Esophagus muscularis mucosa (tissue), 4 donors: ENCODE results near the gene FOXP2.

ENCODE experiments used
- CTCF ChIP-seq, 3 experiments: fragments of 200-600 bp in 2 of 3; fragments of 450-650 bp in 1 of 3; sonication (generic) in 2 of 3; IDR thresholded peaks; one replicate each; pipeline ENCODE4 v1.5.1; 2017 to 2019; ENCODE audit warnings: antibody characterized with exemption in 3 of 3, mild to moderate bottlenecking in 2 of 3, moderate library complexity in 1 of 3
- EP300 ChIP-seq: sonication (generic); formaldehyde crosslinking; IDR thresholded peaks from one replicate; pipeline ENCODE4 v1.6.1; 2017; ENCODE audit warnings: antibody characterized with exemption
- POLR2A ChIP-seq: fragments of 450-650 bp; IDR thresholded peaks from one replicate; pipeline ENCODE4 v1.6.1; 2017; ENCODE audit warnings: antibody characterized with exemption, moderate library complexity, mild to moderate bottlenecking, low read depth
- POLR2AphosphoS5 ChIP-seq, 2 donors: sonication (generic); formaldehyde crosslinking; IDR thresholded peaks; one replicate each; pipeline ENCODE4 v1.6.1; 2017; ENCODE audit warnings: antibody characterized with exemption in 2 of 2

DNA sequence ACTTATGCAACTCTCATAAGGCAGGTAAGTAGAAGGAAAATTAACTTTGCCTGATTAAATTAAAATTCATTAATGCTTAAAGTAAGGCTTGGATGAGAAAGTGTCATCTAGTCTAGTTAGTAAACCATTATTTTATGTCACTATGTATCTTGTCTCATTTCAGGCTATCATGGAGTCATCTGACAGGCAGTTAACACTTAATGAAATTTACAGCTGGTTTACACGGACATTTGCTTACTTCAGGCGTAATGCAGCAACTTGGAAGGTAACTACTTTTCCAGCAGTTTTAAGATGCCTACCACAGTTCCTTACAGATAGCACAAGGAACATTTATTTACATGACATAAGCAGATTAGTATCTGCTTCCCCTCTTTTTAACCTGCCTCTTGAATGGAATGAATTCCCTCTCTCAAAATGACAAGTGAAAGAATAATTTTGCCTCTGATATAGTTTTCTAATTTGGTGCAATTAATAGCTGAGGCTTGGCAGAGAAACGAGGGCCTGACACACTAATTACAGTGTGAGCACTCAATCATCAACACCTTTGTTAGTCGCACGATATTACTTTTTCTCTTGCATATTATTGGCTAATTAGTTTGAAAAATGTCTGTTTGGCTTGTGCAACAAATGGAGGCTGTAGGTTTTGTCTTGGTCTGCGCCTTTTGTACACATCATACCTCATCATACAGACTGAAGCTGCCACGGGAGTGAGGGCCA, 245.0 kb downstream of the FOXP2 start:
- TF ChIP-seq POLR2A, result no peak
- TF ChIP-seq CTCF (IDR thresholded peaks at IDR 0.05), result no peak
- TF ChIP-seq POLR2AphosphoS5 (IDR thresholded peaks at IDR 0.05), result no peak
- no peak for TF ChIP-seq EP300
